ENCODE measurements around the gene BMP4. TPM values are rescaled to one million over a fixed set of nuclear protein-coding genes. Genes with fewer than 3 reads are reported as not detected.

BMP4 gene
- total RNA-seq, 1 experiment from 2014 or later, result 0.87 TPM

DNA sequence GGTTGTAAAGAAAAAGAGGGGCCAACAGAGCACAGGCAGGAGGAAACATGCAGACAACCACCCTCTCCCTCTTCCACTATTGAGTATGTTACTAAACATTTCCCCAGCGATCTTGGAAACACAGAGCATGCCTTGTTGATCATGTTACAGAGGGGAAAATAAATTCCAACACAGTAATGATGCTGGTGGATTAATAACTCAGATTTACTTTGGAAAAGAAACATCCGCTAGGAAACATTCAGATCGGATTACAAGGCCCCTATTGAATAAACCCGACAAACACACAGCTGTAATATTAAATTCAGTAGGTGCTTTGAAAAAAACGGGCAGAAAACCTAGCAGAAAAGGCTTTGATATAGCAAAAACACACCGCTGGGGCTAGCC, 5.4 kb downstream of the BMP4 start:
- Histone ChIP-seq H3K9me3 (ENCODE audit: control insufficient read depth, insufficient read depth, low read depth, low read length) (no peaks in the 10 kb centered on the region), H3K36me3 (ENCODE audit: control insufficient read depth, insufficient read depth, low read length) (peaks cover 13% of the 10 kb centered on the region; the same call in 1 of the 2 replicates), H3K27me3 (ENCODE audit: control insufficient read depth, insufficient read depth, low read length) (peaks cover 18% of the 10 kb centered on the region), H3K4me3 (ENCODE audit: low read depth in 2 of 2, low read length in 2 of 2) (no peak overlapping the region), H3K4me1 (ENCODE audit: control insufficient read depth, insufficient read depth, low read length) (0 out of 2 replicates have a peak, but pooled peaks cover 3% of the 10 kb centered on the region), H3K27ac (ENCODE audit: low read length) (no peak overlapping the region)
- BruUV-seq (replicated peaks), result no TSS peak
- in situ Hi-C loops (cut with HindIII; ENCODE audit: low pct_unique_long_range_greater_than_20kb, low sequenced_read_pairs) (no loop called here), intact Hi-C loops (cut with micrococcal nuclease; ENCODE audit: unreplicated experiment) (no loop called here)
- DNase-seq (ENCODE audit: low read depth, low spot score) (no peak), ATAC-seq (no peak)
- ChIA-PET CTCF (no interaction called here), POLR2A (no interaction called here)
- TF ChIP-seq POLR2AphosphoS5 (IDR thresholded peaks at IDR 0.05; ENCODE audit: low read depth, low read length) (no peak), TCF7L2 (IDR thresholded peaks at IDR 0.05; ENCODE audit: low read depth, low read length) (no peak), SIN3A (IDR thresholded peaks at IDR 0.05; ENCODE audit: borderline replicate concordance, insufficient read depth, low read depth, low read length) (no peak)
- TF ChIP-seq, protein P1, sequence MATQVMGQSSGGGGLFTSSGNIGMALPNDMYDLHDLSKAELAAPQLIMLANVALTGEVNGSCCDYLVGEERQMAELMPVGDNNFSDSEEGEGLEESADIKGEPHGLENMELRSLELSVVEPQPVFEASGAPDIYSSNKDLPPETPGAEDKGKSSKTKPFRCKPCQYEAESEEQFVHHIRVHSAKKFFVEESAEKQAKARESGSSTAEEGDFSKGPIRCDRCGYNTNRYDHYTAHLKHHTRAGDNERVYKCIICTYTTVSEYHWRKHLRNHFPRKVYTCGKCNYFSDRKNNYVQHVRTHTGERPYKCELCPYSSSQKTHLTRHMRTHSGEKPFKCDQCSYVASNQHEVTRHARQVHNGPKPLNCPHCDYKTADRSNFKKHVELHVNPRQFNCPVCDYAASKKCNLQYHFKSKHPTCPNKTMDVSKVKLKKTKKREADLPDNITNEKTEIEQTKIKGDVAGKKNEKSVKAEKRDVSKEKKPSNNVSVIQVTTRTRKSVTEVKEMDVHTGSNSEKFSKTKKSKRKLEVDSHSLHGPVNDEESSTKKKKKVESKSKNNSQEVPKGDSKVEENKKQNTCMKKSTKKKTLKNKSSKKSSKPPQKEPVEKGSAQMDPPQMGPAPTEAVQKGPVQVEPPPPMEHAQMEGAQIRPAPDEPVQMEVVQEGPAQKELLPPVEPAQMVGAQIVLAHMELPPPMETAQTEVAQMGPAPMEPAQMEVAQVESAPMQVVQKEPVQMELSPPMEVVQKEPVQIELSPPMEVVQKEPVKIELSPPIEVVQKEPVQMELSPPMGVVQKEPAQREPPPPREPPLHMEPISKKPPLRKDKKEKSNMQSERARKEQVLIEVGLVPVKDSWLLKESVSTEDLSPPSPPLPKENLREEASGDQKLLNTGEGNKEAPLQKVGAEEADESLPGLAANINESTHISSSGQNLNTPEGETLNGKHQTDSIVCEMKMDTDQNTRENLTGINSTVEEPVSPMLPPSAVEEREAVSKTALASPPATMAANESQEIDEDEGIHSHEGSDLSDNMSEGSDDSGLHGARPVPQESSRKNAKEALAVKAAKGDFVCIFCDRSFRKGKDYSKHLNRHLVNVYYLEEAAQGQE (IDR thresholded peaks at IDR 0.05; ENCODE audit: insufficient read depth in 1 of 2, low read depth in 2 of 2, low read length in 1 of 2), result no peak
- TF ChIP-seq, protein P2, sequence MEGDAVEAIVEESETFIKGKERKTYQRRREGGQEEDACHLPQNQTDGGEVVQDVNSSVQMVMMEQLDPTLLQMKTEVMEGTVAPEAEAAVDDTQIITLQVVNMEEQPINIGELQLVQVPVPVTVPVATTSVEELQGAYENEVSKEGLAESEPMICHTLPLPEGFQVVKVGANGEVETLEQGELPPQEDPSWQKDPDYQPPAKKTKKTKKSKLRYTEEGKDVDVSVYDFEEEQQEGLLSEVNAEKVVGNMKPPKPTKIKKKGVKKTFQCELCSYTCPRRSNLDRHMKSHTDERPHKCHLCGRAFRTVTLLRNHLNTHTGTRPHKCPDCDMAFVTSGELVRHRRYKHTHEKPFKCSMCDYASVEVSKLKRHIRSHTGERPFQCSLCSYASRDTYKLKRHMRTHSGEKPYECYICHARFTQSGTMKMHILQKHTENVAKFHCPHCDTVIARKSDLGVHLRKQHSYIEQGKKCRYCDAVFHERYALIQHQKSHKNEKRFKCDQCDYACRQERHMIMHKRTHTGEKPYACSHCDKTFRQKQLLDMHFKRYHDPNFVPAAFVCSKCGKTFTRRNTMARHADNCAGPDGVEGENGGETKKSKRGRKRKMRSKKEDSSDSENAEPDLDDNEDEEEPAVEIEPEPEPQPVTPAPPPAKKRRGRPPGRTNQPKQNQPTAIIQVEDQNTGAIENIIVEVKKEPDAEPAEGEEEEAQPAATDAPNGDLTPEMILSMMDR (IDR thresholded peaks at IDR 0.05), result no peak

DNA sequence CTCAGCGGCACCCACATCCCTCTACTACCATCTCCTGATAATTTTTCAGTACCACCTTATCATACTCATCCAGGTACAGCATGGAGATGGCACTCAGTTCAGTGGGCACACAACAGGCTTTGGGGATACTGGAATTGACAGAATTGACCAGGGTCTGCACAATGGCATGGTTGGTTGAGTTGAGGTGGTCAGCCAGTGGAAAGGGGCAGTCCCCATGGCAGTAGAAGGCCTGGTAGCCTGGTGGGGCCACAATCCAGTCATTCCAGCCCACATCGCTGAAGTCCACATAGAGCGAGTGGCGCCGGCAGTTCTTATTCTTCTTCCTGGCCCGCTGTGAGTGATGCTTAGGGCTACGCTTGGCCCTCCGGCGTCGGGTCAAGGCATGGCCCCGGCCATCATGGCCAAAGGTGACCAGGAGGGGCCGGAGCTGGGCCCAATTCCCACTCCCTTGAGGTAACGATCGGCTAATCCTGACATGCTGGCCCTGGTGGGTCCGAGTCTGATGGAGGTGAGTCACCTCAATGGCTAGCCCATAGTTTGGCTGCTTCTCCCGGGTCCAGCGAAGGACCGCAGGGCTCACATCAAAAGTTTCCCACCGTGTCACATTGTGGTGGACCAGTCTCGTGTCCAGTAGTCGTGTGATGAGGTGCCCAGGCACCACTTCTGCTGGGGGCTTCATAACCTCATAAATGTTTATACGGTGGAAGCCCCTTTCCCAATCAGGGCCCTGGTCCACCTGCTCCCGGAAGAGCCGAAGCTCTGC, 6.4 kb downstream of the BMP4 start:
- H3K9me3 ChIP-seq (ENCODE audit: control insufficient read depth, insufficient read depth, low read depth, low read length), result no peaks in the 10 kb centered on the region
- CTCF ChIA-PET, result no interaction called here
- 0 out of 2 replicates have a peak, but pooled peaks cover 2% of the 10 kb centered on the region for H3K4me1 ChIP-seq (ENCODE audit: control insufficient read depth, insufficient read depth, low read length)
- no peak overlapping the region for H3K4me3 ChIP-seq (ENCODE audit: low read depth in 2 of 2, low read length in 2 of 2)
- TF ChIP-seq POLR2AphosphoS5 (IDR thresholded peaks at IDR 0.05; ENCODE audit: low read depth, low read length) (no peak), TCF7L2 (IDR thresholded peaks at IDR 0.05; ENCODE audit: low read depth, low read length) (no peak), SIN3A (IDR thresholded peaks at IDR 0.05; ENCODE audit: borderline replicate concordance, insufficient read depth, low read depth, low read length) (no peak)
- TF ChIP-seq, protein P2 (IDR thresholded peaks at IDR 0.05), result no peak
- TF ChIP-seq, protein P1 (IDR thresholded peaks at IDR 0.05; ENCODE audit: insufficient read depth in 1 of 2, low read depth in 2 of 2, low read length in 1 of 2), result no peak
- H3K27ac ChIP-seq (ENCODE audit: low read length), result no peak overlapping the region
- H3K27me3 ChIP-seq (ENCODE audit: control insufficient read depth, insufficient read depth, low read length), result peaks cover 9% of the 10 kb centered on the region
- POLR2A ChIA-PET, result no interaction called here
- H3K36me3 ChIP-seq (ENCODE audit: control insufficient read depth, insufficient read depth, low read length), result peaks cover 3% of the 10 kb centered on the region; the same call in 1 of the 2 replicates
- no TSS peak for BruUV-seq (replicated peaks)
- intact Hi-C loops (cut with micrococcal nuclease; ENCODE audit: unreplicated experiment) (no loop called here), in situ Hi-C loops (cut with HindIII; ENCODE audit: low pct_unique_long_range_greater_than_20kb, low sequenced_read_pairs) (no loop called here)
- DNase-seq (ENCODE audit: low read depth, low spot score) (no peak), ATAC-seq (no peak)
